ENCODE results near the gene WDPCP.

DNA sequence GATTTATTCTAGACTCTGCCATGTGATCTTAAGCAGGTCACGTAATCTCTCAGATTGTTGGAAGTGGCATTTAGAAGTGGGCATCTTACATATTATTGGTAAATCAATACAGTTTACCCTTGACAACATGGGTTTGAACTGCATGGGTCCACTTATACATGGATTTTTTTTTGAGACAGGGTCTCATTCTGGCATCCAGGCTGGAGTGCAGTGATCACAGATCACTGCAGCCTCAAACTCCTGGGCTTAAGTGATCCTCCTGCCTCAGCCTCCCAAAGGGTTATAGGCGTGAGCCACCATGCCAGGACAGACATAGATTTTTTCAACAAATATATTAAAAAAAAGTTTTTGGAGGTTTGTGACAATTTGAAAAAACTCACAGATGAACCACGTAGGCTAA, 393.0 kb downstream of the WDPCP start:
- TF ChIP-seq, protein P1, sequence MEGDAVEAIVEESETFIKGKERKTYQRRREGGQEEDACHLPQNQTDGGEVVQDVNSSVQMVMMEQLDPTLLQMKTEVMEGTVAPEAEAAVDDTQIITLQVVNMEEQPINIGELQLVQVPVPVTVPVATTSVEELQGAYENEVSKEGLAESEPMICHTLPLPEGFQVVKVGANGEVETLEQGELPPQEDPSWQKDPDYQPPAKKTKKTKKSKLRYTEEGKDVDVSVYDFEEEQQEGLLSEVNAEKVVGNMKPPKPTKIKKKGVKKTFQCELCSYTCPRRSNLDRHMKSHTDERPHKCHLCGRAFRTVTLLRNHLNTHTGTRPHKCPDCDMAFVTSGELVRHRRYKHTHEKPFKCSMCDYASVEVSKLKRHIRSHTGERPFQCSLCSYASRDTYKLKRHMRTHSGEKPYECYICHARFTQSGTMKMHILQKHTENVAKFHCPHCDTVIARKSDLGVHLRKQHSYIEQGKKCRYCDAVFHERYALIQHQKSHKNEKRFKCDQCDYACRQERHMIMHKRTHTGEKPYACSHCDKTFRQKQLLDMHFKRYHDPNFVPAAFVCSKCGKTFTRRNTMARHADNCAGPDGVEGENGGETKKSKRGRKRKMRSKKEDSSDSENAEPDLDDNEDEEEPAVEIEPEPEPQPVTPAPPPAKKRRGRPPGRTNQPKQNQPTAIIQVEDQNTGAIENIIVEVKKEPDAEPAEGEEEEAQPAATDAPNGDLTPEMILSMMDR (IDR thresholded peaks at IDR 0.05) = no peak
- TF ChIP-seq POLR2A (IDR thresholded peaks at IDR 0.05) = no peak
